ENCODE results near the gene TBC1D22A.

- TF ChIP-seq CTCF (IDR thresholded peaks at IDR 0.05) (no peak), EZH2 (IDR thresholded peaks at IDR 0.05) (no peak), EZH2phosphoT487 (IDR thresholded peaks at IDR 0.05) (no peak)
Observed at GRCh38 chr22:46841522-46841921, 79.1 kb downstream of the TBC1D22A start.

Data from neural progenitor cell (in vitro differentiated cells).